Measurements from ENCODE around the gene WNK4. TPM values are rescaled to one million over a fixed set of nuclear protein-coding genes. Genes with fewer than 3 reads are reported as not detected.

WNK4 gene
- total RNA-seq, 1 experiment from 2014 or later: 2.6 TPM

DNA sequence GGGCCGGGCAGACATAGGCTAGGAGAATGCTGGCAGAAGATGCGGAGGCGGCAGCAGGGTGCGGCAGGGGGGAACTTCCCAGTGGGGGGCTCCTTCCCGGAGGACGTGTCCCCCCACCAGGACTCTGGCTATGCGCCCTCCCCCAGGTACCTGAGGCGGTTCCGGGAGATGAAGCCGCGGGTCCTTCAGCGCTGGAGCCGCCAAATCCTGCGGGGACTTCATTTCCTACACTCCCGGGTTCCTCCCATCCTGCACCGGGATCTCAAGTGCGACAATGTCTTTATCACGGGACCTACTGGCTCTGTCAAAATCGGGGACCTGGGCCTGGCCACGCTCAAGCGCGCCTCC is 3.4 kb downstream of the WNK4 start:
- peak; percentile 39 for DNase-seq
- H2BK12ac ChIP-seq (ENCODE audit: insufficient read length, low read depth, low read length): no peak overlapping the region
- Mint-ChIP-seq H3K27ac (no peak overlapping the region), H3K36me3 (ENCODE audit: insufficient read depth in 1 of 3, low read depth in 3 of 3) (peaks cover 0 to 9% (median 7%) of the 10 kb centered on the region in 3 experiments; a peak in 6 of 7 replicates), H3K27me3 (ENCODE audit: low read depth) (peaks cover 28% of the 10 kb centered on the region), H3K4me1 (peaks cover 21 to 22% of the 10 kb centered on the region in 2 experiments), H3K4me3 (no peak overlapping the region; a peak in 1 of 5 replicates), H3K9me3 (no peaks in the 10 kb centered on the region)
- WGBS (ENCODE audit: extremely low coverage, insufficient read length, low lambda C conversion rate): no CpG with 5 or more reads among the region's 22 CpGs
- no peak overlapping the region for H3K9ac ChIP-seq (ENCODE audit: extremely low read depth, insufficient read length, low read length)
- no peak overlapping the region for H4K91ac ChIP-seq (ENCODE audit: insufficient read length, low read depth, low read length)
- TF ChIP-seq, protein P1, sequence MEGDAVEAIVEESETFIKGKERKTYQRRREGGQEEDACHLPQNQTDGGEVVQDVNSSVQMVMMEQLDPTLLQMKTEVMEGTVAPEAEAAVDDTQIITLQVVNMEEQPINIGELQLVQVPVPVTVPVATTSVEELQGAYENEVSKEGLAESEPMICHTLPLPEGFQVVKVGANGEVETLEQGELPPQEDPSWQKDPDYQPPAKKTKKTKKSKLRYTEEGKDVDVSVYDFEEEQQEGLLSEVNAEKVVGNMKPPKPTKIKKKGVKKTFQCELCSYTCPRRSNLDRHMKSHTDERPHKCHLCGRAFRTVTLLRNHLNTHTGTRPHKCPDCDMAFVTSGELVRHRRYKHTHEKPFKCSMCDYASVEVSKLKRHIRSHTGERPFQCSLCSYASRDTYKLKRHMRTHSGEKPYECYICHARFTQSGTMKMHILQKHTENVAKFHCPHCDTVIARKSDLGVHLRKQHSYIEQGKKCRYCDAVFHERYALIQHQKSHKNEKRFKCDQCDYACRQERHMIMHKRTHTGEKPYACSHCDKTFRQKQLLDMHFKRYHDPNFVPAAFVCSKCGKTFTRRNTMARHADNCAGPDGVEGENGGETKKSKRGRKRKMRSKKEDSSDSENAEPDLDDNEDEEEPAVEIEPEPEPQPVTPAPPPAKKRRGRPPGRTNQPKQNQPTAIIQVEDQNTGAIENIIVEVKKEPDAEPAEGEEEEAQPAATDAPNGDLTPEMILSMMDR (conservative IDR thresholded peaks at IDR 0.05): no peak
- H3K27me3 ChIP-seq (ENCODE audit: insufficient read depth, low read length): peaks cover 10% of the 10 kb centered on the region; the same call in 1 of the 2 replicates
- H3K4ac ChIP-seq (ENCODE audit: low read depth, low read length): no peak overlapping the region
- H2AFZ ChIP-seq (ENCODE audit: low read length): no peak overlapping the region
- H4K8ac ChIP-seq (replicated peaks; ENCODE audit: insufficient read length, low read depth, low read length): no peak overlapping the region
- H4K5ac ChIP-seq (ENCODE audit: insufficient read length, low read depth, low read length): no peak overlapping the region
- H3K79me1 ChIP-seq (ENCODE audit: insufficient read depth, low read depth, low read length, poor library complexity, severe bottlenecking): no peaks in the 10 kb centered on the region
- H3K79me2 ChIP-seq (ENCODE audit: insufficient read depth, low read length): no peaks in the 10 kb centered on the region
- H3K27ac ChIP-seq (ENCODE audit: insufficient read length, low read depth, low read length): no peak overlapping the region
- no peaks in the 10 kb centered on the region for H3K4me1 ChIP-seq (ENCODE audit: insufficient read depth, low read length)
- no peak overlapping the region for H3K23ac ChIP-seq (ENCODE audit: insufficient read length, low read depth, low read length)
- H3K56ac ChIP-seq (ENCODE audit: insufficient read length, low read depth, low read length): no peak overlapping the region
- H2AK5ac ChIP-seq (ENCODE audit: insufficient read length, low read length): no peak overlapping the region
- H3K18ac ChIP-seq (ENCODE audit: insufficient read length, low read depth, low read length): no peak overlapping the region
- no peak overlapping the region for H3T11ph ChIP-seq (ENCODE audit: low read length)
- H3K14ac ChIP-seq (ENCODE audit: insufficient read depth, low read length): no peak overlapping the region; the same call in 1 of the 2 replicates
- H4K20me1 ChIP-seq (ENCODE audit: control insufficient read depth, insufficient read depth, insufficient read length): no peaks in the 10 kb centered on the region
- peaks cover 8% of the 10 kb centered on the region for H3K23me2 ChIP-seq (ENCODE audit: insufficient read length, low read depth, low read length, poor library complexity, severe bottlenecking)
- no peak overlapping the region for H2BK120ac ChIP-seq (ENCODE audit: low read depth, low read length, poor library complexity, severe bottlenecking)
- H2BK15ac ChIP-seq (ENCODE audit: low read depth, low read length): no peak overlapping the region
- H3K4me2 ChIP-seq (ENCODE audit: insufficient read depth, insufficient read length, low read length): no peak overlapping the region
- no peak overlapping the region for H2BK20ac ChIP-seq (ENCODE audit: low read depth, low read length, poor library complexity, severe bottlenecking)
- no peaks in the 10 kb centered on the region for H3K9me3 ChIP-seq (ENCODE audit: control insufficient read depth, low read depth, low read length)
- no peak overlapping the region for H2BK5ac ChIP-seq (ENCODE audit: insufficient read length, low read length)

Data from H9 (cell line).